ENCODE results near the gene DOK3. TPM values are rescaled to one million over a fixed set of nuclear protein-coding genes. Genes with fewer than 3 reads are reported as not detected.

DOK3 gene
- total and polyA plus RNA-seq, 2 experiments from 2014 or later: 2.2 to 11.1 TPM

- peak overlapping the region; percentile 23; the same call in 1 of the 3 replicates for H3K4me3 Mint-ChIP-seq
- H3K36me3 Mint-ChIP-seq (ENCODE audit: low read depth): peaks cover 31% of the 10 kb centered on the region
- Histone ChIP-seq H2AFZ (no peak overlapping the region), H3K27ac (ENCODE audit: low read depth) (no peak overlapping the region), H3K27me3 (ENCODE audit: insufficient read depth) (no peaks in the 10 kb centered on the region), H3K4me3 (no peak overlapping the region), H4K20me1 (replicated peaks; ENCODE audit: insufficient read depth) (peaks cover 20% of the 10 kb centered on the region), H3K4me1 (ENCODE audit: insufficient read depth) (peaks cover 44% of the 10 kb centered on the region), H3K79me2 (replicated peaks; ENCODE audit: insufficient read depth) (peaks cover 29% of the 10 kb centered on the region), H3K9me2 (ENCODE audit: insufficient read depth) (no peaks in the 10 kb centered on the region), H3K36me3 (ENCODE audit: insufficient read depth) (0 out of 2 replicates have a peak, but pooled peaks cover 2% of the 10 kb centered on the region), H3F3A (replicated peaks; ENCODE audit: low read depth) (peaks cover 28% of the 10 kb centered on the region), H3K4me2 (peak overlapping the region; percentile 73; the same call in 1 of the 2 replicates)
- no peak overlapping the region for H3K27ac Mint-ChIP-seq
- no peak for DNase-seq (ENCODE audit: low spot score)
- no peak for ATAC-seq
- TF ChIP-seq STAT1 (IDR thresholded peaks at IDR 0.05; ENCODE audit: unreplicated experiment): no peak
- TF ChIP-seq EZH2phosphoT487 (IDR thresholded peaks at IDR 0.05; ENCODE audit: unreplicated experiment): no peak
- no peak for TF ChIP-seq JUNB (IDR thresholded peaks at IDR 0.05; ENCODE audit: unreplicated experiment)
- no peak for TF ChIP-seq POLR2AphosphoS5 (IDR thresholded peaks at IDR 0.05; ENCODE audit: low read depth)
- no peak for TF ChIP-seq ETS1 (IDR thresholded peaks at IDR 0.05)
- TF ChIP-seq ZNF114 (CRISPR knock-in tag; IDR thresholded peaks at IDR 0.05): no peak
- TF ChIP-seq EZH2 (IDR thresholded peaks at IDR 0.05; ENCODE audit: low read depth, unreplicated experiment): no peak
- H3K9me3 Mint-ChIP-seq: no peaks in the 10 kb centered on the region
- H3K4me1 Mint-ChIP-seq: peaks cover 57% of the 10 kb centered on the region
- peaks cover 28% of the 10 kb centered on the region for H3K27me3 Mint-ChIP-seq (ENCODE audit: insufficient read depth, low read depth, poor library complexity)
These were observed 34.6 kb downstream of the DOK3 start for GRCh38 chr5:177474846-177475562.

GRCh38 chr5:177474002-177474476, 35.6 kb downstream of the DOK3 start:
- no peak; the same call in 1 of the 3 replicates for ATAC-seq
- H3K27ac Mint-ChIP-seq: peak overlapping the region; percentile 61
- no peak for DNase-seq (ENCODE audit: low spot score)
- Histone ChIP-seq H3K4me2 (peak overlapping the region; percentile 73), H3F3A (replicated peaks; ENCODE audit: low read depth) (peaks cover 31% of the 10 kb centered on the region), H3K27me3 (ENCODE audit: insufficient read depth) (no peaks in the 10 kb centered on the region), H4K20me1 (replicated peaks; ENCODE audit: insufficient read depth) (peaks cover 30% of the 10 kb centered on the region), H2AFZ (peak overlapping the region; percentile 43; the same call in 1 of the 2 replicates), H3K36me3 (ENCODE audit: insufficient read depth) (0 out of 2 replicates have a peak, but pooled peaks cover 8% of the 10 kb centered on the region), H3K9me2 (ENCODE audit: insufficient read depth) (no peaks in the 10 kb centered on the region), H3K27ac (ENCODE audit: low read depth) (no peak overlapping the region), H3K4me3 (peak overlapping the region; percentile 44), H3K79me2 (replicated peaks; ENCODE audit: insufficient read depth) (peaks cover 39% of the 10 kb centered on the region), H3K4me1 (ENCODE audit: insufficient read depth) (peaks cover 53% of the 10 kb centered on the region)
- peak overlapping the region; percentile 60 for H3K4me3 Mint-ChIP-seq
- H3K27me3 Mint-ChIP-seq (ENCODE audit: insufficient read depth, low read depth, poor library complexity): peaks cover 30% of the 10 kb centered on the region
- TF ChIP-seq ZNF331 (CRISPR knock-in tag; IDR thresholded peaks at IDR 0.05; ENCODE audit: low read depth): no peak
- TF ChIP-seq ZNF462 (CRISPR knock-in tag; IDR thresholded peaks at IDR 0.05): no peak
- TF ChIP-seq EZH2 (IDR thresholded peaks at IDR 0.05; ENCODE audit: low read depth, unreplicated experiment): no peak
- TF ChIP-seq ZNF114 (CRISPR knock-in tag; IDR thresholded peaks at IDR 0.05): no peak
- peaks cover 33% of the 10 kb centered on the region for H3K36me3 Mint-ChIP-seq (ENCODE audit: low read depth)
- peaks cover 63% of the 10 kb centered on the region for H3K4me1 Mint-ChIP-seq
- H3K9me3 Mint-ChIP-seq: no peaks in the 10 kb centered on the region
